Peyer's patch (tissue), 4 donors: Measurements from ENCODE around the gene NPM3.

Experiments
- POLR2A ChIP-seq, 2 donors: fragments of 450-650 bp; IDR thresholded peaks; one replicate each; pipeline ENCODE4 v1.5.1; 2017; ENCODE audit warnings: antibody characterized with exemption in 2 of 2, mild to moderate bottlenecking in 2 of 2, moderate library complexity in 2 of 2
- TF ChIP-seq, protein P1 (sequence below), 6 experiments: fragments of 450-650 bp in 4 of 6; fragments of 200-600 bp in 2 of 6; sonication (generic) in 1 of 6; IDR thresholded peaks; one replicate each; pipeline ENCODE4 v1.5.1; 2017 to 2019; ENCODE audit warnings: antibody characterized with exemption in 6 of 6, mild to moderate bottlenecking in 3 of 6, moderate library complexity in 1 of 6

- TF ChIP-seq, protein P1, sequence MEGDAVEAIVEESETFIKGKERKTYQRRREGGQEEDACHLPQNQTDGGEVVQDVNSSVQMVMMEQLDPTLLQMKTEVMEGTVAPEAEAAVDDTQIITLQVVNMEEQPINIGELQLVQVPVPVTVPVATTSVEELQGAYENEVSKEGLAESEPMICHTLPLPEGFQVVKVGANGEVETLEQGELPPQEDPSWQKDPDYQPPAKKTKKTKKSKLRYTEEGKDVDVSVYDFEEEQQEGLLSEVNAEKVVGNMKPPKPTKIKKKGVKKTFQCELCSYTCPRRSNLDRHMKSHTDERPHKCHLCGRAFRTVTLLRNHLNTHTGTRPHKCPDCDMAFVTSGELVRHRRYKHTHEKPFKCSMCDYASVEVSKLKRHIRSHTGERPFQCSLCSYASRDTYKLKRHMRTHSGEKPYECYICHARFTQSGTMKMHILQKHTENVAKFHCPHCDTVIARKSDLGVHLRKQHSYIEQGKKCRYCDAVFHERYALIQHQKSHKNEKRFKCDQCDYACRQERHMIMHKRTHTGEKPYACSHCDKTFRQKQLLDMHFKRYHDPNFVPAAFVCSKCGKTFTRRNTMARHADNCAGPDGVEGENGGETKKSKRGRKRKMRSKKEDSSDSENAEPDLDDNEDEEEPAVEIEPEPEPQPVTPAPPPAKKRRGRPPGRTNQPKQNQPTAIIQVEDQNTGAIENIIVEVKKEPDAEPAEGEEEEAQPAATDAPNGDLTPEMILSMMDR (IDR thresholded peaks at IDR 0.05) = no peak
- no peak for TF ChIP-seq POLR2A (IDR thresholded peaks at IDR 0.05)
These were observed 22.0 kb downstream of the NPM3 start for GRCh38 chr10:101761226-101761625.
